Retina (tissue), 1 donor: Measurements from ENCODE around the gene DGCR8.
A peak's percentile ranks its signal among the peaks of the same experiment; 100 is the strongest.
"Not testable (repeated sequence)": the region's sequence is repeated elsewhere in the genome, so short reads cannot be mapped to it uniquely, and the experiment has no call there.

Experiments
- DNase-seq: peaks from one replicate; pipeline ENCODE4 v3.0.0-alpha.2; 2016

The DGCR8 gene

DNA sequence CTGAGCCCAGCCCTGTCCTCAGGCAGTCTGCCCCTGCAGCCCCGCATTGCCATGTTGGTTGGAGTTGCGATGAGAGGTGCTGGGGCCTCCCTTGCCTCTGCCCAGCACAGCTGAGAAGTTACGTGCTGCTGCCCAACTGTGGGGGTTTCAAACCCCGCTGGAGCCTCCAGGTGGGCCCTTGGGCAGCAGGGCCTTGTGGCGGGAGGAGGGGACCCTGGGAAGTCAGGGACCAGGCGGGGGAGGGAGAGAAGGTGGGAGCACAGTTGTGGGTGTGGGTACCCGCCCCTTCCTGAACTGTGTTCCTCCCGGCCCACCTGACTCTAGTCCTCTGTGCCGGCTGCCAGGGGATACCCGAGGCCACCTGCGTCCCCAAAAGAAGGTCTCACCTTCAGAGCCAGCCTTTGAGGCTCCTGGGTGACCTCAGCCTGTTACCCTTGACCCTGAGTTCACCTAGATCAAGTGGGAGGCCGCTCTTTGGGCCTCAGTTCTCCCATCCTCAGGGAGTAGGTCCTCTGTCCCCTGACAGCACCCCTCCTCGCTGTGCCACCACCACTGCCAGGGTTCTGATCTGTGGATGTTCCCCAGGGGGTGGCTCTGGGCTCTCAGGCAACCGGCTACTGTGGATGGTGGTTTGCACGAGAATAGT is 78.5 kb downstream of the DGCR8 start:
- DNase-seq = no peak

DNA sequence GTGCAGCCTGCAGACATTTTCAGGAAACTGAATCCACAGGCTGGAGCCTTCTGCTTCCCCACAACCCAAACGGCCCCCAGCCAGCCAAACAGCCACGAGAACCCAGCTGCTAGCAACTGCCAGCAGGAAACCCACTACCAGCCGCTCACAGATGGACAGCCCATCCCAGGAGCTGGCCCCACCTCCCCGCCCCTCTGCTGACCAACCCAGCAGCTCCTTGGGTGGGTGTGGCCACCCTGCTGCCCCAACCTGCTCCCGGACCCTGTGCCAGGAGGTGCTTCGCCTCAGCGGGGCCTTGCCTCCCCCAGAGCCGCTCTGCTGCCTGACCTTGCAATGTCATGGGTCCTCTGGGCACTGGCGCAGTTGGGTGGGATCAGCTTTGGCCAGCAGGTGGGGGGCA is 79.0 kb downstream of the DGCR8 start:
- peak; percentile 74 for DNase-seq

DNA sequence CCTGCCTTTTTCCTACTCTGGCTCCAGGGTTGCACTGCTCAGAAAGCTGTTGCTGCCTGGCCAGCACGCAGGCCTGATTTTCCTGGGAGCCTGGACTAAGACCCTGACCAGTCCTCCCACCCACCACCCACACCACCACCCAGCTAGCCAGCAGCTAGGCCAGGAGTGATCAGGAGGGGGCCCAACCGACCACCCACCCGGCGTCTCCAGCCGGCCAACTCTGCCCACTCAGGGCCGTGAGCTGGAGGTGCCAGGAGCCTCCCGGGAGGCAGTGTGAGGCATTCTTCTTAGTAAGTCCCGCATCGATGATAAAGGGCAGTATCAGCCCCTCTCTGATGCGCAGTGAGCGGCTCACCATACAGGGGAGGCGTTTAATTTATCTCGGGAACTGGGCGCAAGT is 79.5 kb downstream of the DGCR8 start:
- not testable (repeated sequence) for DNase-seq

DNA sequence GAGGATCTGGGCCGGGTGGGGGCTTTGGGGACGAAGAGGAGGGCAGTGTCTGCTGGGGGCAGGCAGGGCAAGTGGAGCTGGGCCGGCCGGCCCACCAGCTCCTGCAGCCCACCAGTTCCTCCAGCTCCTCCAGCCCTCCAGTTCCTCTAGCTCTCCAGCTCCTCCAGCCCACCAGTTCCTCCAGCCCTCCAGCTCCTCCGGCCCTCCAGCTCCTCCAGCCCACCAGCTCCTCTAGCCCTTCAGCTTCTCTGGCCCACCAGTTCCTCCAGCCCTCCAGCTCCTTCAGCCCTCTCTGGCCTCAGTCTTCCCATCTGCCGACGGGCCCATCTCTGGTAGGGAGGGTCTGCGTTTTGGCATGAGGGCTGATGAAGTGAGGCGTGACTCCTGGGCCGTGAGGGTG is 80.0 kb downstream of the DGCR8 start:
- no peak for DNase-seq
